NCI-H2171 (cell line): Measurements from ENCODE around the gene FHDC1.

ENCODE experiments used
- DNase-seq: peaks from one replicate; lab custom pipeline; 2025; lab: John Stamatoyannopoulos, UW

Gene FHDC1

DNA sequence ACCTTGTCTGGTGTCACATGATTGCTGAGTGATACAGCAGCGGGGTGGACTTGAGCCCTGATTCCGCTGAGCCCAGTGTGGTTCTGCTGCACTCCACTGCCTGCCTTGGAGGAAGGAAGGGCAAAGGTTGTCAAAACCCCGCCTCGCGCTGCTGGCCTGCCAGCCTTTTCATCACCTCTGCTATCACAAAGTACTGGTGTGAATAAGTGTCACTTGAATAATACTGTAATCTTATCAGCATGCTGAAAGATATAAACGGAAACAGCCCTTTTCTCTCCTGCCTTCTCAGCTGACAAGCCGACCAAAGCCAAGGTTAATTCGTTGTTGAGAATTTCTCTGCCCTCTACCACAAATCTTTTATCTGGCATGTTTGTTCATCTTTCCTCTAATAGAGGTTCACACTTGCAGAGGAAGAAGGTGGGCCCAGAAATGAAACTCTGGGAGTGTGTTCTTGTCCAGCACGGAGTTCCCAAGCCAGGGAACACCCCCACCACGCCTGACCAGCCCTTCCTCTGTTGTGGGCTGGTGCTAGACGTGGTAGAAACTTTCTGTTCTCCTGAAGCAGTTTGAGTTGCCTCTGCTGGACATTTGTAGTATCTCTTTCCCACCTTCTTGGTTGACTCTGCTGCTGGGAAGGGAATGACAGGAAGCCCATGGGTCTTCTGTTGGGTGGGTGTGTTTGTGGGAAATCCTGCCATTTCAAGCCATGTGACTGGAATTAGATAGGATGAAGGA is 21.5 kb downstream of the FHDC1 start:
- DNase-seq, result no peak

DNA sequence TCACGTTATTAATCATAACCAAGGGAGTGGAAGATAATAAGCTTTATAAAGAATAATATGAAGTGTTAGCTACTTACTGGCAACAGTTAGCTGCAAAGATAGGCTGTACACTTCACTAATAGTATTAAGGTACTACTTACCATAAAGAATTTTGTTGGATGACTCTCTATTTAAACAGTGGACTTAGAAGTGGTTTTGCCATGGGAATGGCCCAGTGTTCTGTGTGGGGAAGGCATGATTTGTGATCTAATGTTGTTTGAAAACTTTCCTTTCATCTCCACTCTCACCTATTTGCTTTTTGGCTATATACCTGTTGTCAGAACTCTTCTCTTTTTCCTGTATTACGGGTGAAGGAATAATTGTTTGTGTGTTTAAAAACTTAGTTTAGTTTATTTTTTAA is 23.0 kb downstream of the FHDC1 start:
- no peak for DNase-seq

DNA sequence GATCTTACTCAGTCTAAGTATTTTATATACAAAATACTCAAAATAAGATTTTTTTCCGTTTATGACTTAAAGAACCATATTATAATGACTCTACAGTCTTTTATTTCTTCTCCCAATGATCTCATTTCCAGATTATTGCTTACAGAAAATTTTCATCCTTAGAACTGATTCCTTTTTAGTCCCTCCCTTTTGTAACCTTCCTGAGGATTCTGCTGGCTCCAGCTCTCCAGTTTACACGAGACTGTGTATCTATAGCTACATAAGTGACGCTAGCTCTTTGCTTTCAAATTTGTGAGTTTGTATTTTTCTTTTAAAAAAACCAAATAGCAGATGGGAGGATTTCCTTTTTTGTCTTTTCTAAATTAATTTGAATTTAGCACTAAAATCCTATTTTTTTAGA is 24.0 kb downstream of the FHDC1 start:
- no peak for DNase-seq

DNA sequence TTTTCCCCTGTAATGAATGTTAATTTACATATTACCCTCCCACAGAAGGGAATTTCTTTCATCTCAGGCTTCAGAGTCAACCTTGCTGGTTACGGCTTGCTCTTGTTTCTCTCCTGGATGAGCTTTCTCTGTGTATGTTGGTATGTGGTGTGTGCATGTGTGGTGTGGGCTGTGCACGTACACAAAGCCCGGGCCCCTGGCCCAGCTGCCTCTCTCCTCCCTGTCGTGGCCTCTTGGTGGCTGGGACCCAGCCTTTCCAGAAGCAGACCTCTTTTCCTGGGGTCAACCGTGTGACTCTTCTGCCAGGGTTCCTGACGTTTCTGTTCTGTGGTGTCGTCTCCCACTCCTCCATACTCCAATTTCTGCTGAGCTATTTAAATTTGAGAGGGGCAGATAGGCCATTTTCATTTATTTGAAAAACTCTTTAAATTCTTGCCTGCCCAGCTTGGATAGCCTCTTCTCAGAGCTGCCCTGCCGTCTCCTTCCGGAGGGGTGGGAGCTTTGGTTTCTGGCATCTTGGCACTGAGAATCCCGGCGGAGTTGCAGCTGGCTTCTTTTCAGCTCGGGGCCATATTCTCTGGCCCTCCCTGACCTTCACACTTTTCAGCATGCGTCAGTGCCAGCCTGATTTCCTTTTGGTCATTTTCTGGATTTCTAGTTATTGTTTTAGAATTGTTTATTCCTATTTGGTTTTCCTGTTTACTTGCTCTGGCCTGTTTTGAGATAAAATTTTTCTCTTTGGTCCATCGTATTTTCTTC is 25.1 kb downstream of the FHDC1 start:
- DNase-seq, result no peak

DNA sequence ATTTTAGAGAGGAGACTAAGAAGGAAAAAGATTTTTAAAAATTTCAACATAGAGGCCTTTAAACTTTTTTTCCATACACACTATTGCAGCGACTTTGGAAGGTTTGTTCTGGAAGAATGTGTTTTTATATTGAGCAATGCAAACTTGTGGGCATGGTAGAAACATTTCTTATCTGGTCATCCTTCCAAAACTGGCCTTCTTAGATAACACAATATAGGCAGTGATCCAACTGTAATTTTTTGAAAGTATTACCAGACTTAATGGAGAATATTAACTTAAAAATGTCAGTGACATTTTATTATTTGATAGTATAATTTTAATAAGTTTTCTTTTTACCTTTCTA is 25.6 kb downstream of the FHDC1 start:
- no peak for DNase-seq

DNA sequence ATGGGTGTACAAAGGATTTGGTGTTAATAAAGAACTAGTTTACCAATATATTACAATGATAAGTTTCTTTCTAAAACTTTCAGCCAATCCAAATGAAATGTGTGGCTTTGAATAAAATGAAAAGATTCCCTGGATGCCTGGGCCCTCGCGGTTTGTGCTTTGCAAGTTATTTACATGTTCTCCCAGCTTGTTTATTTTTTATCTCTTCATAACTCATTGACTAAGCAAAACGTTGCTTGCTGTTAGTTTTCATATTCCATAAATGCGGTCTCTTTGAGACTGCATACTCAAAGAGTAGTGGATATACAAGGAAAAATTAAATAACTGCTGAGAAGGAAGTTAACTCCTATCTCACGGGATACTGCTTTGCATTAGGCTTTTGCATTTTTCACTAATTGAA is 26.0 kb downstream of the FHDC1 start:
- DNase-seq, result no peak

DNA sequence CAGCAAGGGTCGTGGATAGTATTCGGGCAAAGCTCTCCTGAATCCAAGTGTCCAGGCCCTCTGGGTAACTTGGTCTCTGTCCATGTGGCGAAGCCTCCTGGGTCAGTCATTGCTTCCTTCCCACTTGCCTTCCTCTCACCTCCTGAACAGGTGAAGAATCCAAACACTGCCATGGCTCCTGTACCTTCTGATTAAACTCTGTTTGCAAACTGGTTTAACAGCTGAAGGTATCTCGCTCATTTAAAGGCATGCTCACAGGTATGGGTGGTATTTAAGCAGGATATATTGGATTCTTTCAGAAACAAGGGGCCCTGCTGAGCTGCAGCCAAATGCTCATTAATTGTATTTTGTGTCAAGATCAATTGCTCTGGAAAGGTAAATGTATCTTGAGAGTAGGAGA is 28.2 kb downstream of the FHDC1 start:
- DNase-seq, result no peak

DNA sequence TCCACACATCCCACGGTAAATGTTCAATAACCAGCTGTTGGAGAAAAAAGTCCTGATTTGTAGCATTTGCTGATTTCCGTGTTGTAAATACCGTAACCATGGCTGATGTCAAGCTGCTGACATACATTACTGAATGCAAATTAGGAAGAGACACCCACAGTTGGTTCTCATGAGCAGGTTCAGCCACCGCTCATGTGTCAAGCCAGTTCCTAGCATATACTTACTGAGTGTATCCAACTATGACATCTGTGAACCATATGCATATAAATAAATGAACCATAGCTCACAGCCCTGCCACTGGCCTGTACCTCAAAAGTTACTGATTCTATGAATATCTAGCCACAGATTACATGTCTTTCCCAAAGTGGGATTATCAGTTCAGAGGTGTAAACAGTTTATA is 29.5 kb downstream of the FHDC1 start:
- DNase-seq, result no peak

DNA sequence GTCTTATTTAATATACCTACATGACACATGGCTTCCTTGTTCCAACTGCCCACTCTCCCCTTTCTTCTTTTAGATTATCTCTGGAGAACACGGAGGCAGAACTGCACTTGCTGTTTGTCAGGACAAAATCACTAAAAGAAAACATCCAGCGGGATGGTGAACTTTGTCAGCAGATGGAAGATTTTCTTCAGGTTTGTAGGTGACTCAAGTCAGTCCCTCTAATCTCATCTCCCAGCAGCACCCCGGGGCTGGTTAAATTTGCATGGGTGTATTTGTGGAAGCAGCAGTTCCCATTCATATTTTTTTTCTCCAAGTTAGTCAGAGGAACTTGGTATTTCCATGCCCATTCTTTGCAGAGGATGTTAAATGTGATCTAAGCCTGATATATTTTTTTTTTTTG is 31.8 kb downstream of the FHDC1 start:
- DNase-seq, result no peak

DNA sequence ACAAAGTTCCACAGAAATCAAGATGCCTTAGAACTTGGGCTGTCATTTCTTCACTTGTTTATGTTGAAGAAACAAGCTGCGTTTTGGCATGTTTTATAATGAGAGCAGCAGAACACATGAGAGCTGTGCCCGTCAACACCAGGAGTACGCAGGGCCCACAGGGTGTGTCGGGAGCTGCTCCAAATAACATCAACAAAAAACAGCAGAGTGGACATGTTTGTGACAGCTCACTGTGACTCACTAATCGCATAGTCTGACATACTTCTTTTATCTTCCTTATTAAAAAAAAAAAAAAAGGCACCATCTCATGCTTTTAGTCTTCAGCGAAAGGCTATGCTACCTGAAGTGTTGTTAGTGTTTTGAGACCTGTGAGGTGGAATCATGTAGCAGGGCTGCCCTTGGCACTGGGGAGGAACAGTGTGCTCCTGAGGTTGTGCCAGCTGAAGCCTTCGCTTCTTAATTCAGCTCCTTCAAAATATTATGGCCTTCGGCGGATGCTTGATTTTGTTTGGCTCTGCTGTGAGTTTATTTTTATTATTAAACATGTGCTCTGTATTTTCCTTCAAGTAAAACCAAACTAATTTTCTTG is 32.8 kb downstream of the FHDC1 start:
- no peak for DNase-seq

DNA sequence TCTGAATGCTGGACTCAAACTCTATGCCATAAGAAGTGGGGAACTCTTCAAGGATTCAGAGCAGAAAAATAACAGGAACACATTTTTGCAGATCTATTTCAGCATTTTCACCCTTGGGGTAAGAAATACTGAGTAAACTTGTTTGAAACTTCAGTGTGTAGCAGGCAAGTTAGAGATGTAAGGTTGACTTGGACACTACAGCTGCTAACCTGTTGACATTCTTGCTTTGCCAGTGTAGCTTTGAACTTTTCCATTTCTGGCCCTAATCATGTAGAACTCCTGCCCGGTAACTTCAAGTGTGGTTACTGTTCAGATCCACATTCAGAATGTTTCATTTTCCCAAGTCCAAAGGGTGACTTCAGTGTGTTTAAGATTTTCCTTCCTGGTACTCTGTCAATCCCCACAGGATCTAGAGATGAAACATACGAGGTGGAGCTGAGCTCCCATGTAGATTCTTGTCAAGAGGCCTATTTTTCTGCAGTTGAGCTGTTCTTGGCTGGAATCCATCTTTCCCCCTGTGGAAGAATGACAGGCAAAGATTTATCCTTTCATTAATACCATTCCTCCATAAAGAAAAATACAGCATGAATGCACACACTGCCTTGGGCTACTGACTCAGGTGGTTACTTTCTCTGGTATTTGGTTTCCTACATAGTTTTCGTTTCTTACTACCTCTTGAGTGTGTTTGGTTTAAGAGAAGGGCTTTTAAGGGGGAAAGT is 34.1 kb downstream of the FHDC1 start:
- no peak for DNase-seq

DNA sequence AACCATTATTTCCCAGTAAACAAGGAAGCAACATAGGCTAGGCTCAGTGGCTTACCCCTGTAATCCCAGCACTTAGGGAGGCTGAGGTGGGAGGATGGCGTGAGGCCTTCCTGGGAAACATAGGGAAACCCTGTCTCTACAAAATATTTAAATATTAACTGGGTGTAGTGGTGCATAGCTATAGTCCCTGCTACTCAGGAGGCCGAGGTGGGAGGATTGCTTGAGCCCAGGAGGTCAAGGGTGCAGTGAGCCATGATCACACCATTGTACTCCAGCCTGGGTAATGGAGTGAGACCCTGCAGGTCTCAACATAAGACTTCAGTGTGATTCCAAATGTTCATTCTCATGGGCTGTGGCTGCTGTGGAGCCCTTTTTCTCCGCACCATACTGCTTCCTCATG is 34.9 kb downstream of the FHDC1 start:
- no peak for DNase-seq

DNA sequence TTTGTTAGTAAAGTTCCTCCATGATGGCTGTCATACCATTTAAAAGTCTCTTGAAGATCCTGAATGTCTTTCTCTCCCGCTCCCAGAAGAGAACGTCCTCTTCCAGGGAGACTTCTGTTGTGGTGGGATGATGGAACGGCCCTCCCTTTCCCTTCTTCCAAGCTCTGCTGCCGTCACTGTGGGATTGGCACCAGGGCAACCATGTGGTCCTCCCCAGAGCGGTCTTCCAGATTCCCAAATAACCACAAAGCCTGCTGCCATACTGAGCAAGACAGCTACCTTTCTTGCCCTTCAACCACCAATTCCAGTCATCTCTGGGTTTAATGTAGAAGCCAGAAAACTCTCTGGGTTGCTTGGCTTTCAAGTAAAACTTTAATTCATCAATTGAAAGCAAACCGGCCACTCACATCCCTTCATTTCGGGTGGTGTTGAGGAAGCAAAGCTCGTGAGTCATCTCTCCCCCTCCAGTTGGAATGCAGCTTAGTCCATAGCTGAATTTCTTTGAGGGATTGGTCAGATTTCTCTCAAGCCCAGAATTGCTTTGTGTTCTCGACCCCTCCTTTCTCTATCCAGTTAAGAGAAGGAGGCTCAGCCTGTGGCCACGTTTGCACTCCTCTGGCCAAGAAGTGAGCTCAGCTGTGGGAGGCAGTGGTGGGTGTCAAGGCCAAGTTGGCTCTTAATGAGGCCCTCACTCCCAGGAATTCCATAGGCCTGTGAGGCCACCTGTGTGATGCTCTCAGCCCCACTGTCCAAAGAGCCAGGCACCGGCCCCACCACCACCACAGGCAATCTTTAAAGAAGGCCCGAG is 36.9 kb downstream of the FHDC1 start:
- no peak for DNase-seq

DNA sequence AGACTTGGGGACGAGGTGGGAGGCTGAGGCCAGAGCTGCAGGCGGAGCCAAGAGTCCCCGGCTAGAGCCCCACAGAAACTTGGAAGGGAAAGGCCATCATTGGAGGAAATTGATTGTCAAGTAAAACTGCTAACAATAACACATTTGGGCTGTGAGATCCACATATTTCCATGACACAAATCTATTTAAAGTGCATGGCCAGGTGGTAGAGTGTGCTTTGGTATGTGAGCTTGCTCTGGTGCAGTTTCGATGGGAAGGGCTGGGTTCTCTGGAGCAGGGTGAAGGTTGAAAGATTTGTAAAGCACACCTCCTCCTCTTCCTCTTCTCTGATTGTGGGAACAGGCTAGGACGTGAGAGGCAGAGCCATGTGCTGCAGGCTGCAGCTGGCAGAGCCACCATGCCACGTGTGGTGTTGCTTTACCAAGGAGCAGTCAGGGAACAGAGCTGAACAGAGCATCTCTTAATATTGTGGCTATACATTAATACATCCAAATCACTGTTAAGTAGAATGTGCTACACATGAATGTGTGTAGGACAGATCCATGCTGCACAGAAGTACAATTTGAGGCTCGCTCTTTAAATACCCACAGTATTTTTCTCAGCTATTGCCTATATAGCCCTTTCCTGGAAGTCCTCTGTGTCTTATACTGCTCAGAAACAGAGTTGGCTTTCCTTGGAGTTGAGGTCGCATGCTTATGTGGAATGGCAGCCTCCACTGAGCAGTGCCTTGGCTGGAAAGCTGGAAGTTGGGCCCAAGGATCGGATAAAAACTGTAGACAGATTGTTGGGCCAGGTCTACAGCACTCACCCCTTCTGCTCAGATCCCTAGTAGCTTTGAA is 37.7 kb downstream of the FHDC1 start:
- no peak for DNase-seq

DNA sequence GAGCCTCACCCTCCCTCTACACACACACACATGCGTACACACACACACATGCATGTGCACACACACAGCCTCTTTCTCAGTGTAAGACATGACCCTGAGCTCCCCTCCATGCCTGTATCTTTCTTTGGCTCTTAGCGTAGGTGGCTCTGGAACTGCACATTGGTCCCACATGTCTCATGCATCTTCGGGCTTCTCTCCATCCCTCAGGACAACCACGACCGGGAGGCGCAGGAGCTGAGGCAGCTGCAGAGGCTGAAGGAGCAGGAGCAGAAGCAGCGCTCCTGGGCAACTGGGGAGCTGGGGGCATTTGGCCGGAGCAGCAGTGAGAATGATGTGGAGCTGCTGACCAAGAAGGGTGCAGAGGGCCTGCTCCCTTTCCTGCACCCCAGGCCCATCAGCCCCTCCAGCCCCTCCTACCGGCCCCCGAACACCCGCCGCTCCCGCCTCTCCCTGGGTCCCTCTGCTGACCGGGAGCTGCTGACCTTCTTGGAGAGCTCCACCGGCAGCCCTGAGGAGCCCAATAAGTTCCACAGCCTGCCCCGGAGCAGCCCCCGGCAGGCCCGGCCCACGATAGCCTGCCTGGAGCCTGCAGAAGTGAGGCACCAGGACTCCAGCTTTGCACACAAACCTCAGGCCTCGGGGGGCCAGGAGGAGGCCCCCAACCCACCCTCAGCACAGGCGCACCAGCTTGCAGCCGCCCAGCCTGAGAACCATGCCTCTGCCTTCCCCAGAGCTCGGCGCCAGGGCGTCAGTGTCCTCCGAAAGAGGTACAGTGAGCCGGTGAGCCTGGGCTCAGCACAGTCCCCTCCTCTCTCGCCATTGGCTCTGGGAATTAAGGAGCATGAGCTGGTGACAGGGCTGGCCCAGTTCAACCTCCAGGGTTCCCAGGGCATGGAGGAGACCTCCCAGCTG is 38.6 kb downstream of the FHDC1 start:
- DNase-seq, result no peak

DNA sequence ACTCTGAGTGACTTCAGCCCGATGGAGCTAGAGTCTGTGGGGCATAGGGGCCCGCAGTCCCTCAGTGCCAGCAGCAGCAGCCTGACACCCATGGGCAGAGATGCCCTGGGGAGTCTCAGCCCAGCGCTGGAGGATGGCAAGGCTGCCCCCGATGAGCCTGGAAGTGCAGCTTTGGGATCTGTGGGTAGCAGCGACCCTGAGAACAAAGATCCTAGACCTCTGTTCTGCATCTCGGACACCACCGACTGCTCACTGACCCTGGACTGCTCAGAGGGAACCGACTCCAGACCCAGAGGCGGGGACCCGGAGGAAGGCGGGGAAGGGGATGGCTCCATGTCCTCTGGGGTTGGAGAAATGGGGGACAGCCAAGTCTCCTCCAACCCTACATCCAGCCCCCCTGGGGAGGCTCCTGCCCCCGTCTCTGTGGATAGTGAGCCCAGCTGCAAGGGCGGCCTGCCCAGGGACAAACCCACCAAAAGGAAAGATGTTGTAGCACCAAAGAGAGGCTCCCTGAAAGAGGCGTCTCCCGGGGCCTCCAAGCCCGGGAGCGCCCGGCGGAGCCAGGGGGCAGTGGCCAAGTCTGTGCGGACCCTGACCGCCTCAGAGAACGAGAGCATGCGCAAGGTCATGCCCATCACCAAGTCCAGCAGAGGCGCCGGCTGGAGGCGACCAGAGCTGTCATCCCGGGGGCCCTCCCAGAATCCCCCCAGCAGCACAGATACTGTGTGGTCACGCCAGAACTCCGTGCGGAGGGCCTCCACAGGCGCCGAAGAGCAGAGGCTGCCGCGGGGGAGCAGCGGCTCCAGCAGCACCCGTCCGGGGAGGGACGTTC is 39.5 kb downstream of the FHDC1 start:
- no peak for DNase-seq

DNA sequence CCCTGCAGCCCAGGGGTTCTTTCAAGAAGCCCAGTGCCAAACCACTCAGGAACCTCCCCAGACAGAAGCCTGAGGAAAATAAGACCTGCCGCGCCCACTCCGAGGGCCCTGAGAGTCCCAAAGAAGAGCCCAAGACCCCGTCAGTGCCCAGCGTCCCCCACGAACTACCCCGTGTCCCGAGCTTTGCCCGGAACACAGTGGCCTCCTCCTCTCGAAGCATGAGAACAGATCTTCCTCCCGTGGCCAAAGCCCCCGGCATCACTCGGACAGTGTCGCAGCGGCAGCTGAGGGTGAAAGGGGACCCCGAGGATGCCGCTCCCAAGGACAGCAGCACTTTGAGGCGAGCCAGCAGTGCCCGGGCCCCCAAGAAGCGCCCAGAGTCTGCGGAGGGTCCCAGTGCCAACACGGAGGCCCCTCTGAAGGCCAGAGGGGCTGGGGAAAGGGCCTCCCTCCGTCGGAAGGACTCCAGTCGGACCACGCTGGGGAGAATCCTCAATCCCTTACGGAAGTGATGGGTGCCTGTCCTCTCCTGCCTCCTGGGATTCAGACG is 40.2 kb downstream of the FHDC1 start:
- no peak for DNase-seq

DNA sequence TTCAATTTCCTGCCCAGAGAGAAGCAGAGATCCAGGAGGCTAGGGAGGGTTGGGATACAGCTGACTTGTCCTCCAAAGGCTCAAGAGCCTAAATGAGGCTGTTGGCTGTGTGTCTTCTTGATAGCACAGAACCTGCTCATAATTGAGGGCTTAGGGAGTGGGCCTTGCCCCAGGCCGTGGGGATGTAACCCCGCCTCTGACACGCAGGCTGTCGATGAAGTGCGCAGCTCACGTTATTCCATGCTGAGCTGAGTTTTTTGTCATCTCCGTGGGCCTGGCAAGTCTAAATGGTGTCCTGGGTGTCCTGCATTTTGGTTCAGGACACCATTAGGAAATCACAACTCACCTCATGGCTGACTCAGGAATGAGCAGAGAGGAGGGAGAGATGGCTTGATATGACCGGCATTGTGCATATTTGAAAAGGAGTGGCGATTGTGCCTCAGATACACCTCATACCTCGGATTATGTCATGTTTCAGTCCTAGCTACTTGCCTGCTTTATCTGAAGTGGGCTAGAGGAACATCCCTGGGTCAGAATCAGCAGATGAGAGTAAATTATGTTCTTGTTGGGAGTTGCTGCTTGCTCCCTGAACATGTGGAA is 43.7 kb downstream of the FHDC1 start:
- no peak for DNase-seq
